Measurements from ENCODE around the gene FXYD3. TPM values are rescaled to one million over a fixed set of nuclear protein-coding genes. Genes with fewer than 3 reads are reported as not detected.

FXYD3 gene
- total and polyA plus RNA-seq, 5 donors from 2014 or later = not detected

DNA sequence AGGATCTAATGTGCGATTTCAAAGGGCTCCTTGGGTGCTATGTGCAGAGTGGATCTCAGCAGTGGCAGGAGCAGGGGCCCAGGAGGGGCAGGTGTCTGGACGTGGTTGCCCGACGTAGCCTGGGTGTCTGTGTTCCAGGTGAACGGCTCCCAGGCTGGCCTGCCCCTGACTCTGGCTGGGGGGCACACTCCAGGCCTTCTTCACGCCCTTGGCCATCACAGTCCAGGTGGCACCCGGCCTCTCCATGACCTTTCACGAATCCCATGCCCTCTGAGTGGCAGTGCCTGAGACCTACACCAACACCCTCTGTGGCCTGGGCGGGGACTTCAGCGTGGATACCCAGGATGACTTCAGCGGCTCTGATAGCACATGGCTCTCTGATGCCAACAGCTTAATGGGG, 11.3 kb upstream of the FXYD3 start:
- Mint-ChIP-seq H3K27me3 (no peaks in the 10 kb centered on the region), H3K27ac (no peak overlapping the region), H3K36me3 (no peaks in the 10 kb centered on the region), H3K9me3 (no peaks in the 10 kb centered on the region), H3K4me1 (no peaks in the 10 kb centered on the region), H3K4me3 (no peak overlapping the region)
- H3K9me3 ChIP-seq (ENCODE audit: control insufficient read depth in 2 of 2, low read length in 2 of 2) = no peaks in the 10 kb centered on the region
- H3K27ac ChIP-seq (ENCODE audit: insufficient read depth, low read length, poor library complexity, severe bottlenecking) = no peak overlapping the region
- ATAC-seq (ENCODE audit: low read depth in 2 of 2) (no peak), DNase-seq (no peak)
- no peaks in the 10 kb centered on the region for H3K36me3 ChIP-seq (ENCODE audit: control insufficient read depth, insufficient read depth, low read length)
- H3K4me1 ChIP-seq (ENCODE audit: control insufficient read depth, insufficient read depth, low read length, poor library complexity, severe bottlenecking) = no peaks in the 10 kb centered on the region
- H3K27me3 ChIP-seq (ENCODE audit: control insufficient read depth, insufficient read depth, low read length) = no peaks in the 10 kb centered on the region
- H3K4me3 ChIP-seq (ENCODE audit: low read depth, low read length) = no peak overlapping the region

- H3K36me3 Mint-ChIP-seq = no peaks in the 10 kb centered on the region
- ATAC-seq (ENCODE audit: low read depth in 2 of 2) (no peak), DNase-seq (no peak)
- Histone ChIP-seq H3K36me3 (ENCODE audit: control insufficient read depth, insufficient read depth, low read length) (no peaks in the 10 kb centered on the region), H3K4me3 (ENCODE audit: low read depth, low read length) (no peak overlapping the region), H3K4me1 (ENCODE audit: control insufficient read depth, insufficient read depth, low read length, poor library complexity, severe bottlenecking) (no peaks in the 10 kb centered on the region), H3K9me3 (ENCODE audit: control insufficient read depth in 2 of 2, low read length in 2 of 2) (no peaks in the 10 kb centered on the region), H3K27ac (ENCODE audit: insufficient read depth, low read length, poor library complexity, severe bottlenecking) (no peak overlapping the region), H3K27me3 (ENCODE audit: control insufficient read depth, insufficient read depth, low read length) (no peaks in the 10 kb centered on the region)
- H3K27ac Mint-ChIP-seq = no peak overlapping the region
- no peak overlapping the region for H3K4me3 Mint-ChIP-seq
- H3K27me3 Mint-ChIP-seq = no peaks in the 10 kb centered on the region
- no peaks in the 10 kb centered on the region for H3K9me3 Mint-ChIP-seq
- no peaks in the 10 kb centered on the region for H3K4me1 Mint-ChIP-seq
These were observed 10.6 kb upstream of the FXYD3 start for GRCh38 chr19:35105047-35105410.

- Histone ChIP-seq H3K4me1 (ENCODE audit: control insufficient read depth, insufficient read depth, low read length, poor library complexity, severe bottlenecking) (no peaks in the 10 kb centered on the region), H3K4me3 (ENCODE audit: low read depth, low read length) (no peak overlapping the region), H3K9me3 (ENCODE audit: control insufficient read depth in 2 of 2, low read length in 2 of 2) (no peaks in the 10 kb centered on the region), H3K27me3 (ENCODE audit: control insufficient read depth, insufficient read depth, low read length) (no peaks in the 10 kb centered on the region), H3K36me3 (ENCODE audit: control insufficient read depth, insufficient read depth, low read length) (no peaks in the 10 kb centered on the region), H3K27ac (ENCODE audit: insufficient read depth, low read length, poor library complexity, severe bottlenecking) (no peak overlapping the region)
- H3K36me3 Mint-ChIP-seq = no peaks in the 10 kb centered on the region
- ATAC-seq (ENCODE audit: low read depth in 2 of 2) (no peak), DNase-seq (no peak)
- H3K9me3 Mint-ChIP-seq = no peaks in the 10 kb centered on the region
- H3K4me1 Mint-ChIP-seq = no peaks in the 10 kb centered on the region
- H3K4me3 Mint-ChIP-seq = no peak overlapping the region
- H3K27me3 Mint-ChIP-seq = no peaks in the 10 kb centered on the region
- no peak overlapping the region for H3K27ac Mint-ChIP-seq
These were observed 10.0 kb upstream of the FXYD3 start for GRCh38 chr19:35105411-35106290.

- H3K9me3 ChIP-seq (ENCODE audit: control insufficient read depth in 2 of 2, low read length in 2 of 2) = no peaks in the 10 kb centered on the region
- no peak overlapping the region for H3K4me3 ChIP-seq (ENCODE audit: low read depth, low read length)
- H3K27me3 ChIP-seq (ENCODE audit: control insufficient read depth, insufficient read depth, low read length) = no peaks in the 10 kb centered on the region
- ATAC-seq (ENCODE audit: low read depth in 2 of 2) (no peak), DNase-seq (no peak)
- H3K27ac Mint-ChIP-seq = no peak overlapping the region
- no peaks in the 10 kb centered on the region for H3K9me3 Mint-ChIP-seq
- no peaks in the 10 kb centered on the region for H3K4me1 ChIP-seq (ENCODE audit: control insufficient read depth, insufficient read depth, low read length, poor library complexity, severe bottlenecking)
- no peaks in the 10 kb centered on the region for H3K4me1 Mint-ChIP-seq
- H3K27me3 Mint-ChIP-seq = no peaks in the 10 kb centered on the region
- no peak overlapping the region for H3K4me3 Mint-ChIP-seq
- H3K36me3 Mint-ChIP-seq = no peaks in the 10 kb centered on the region
- no peaks in the 10 kb centered on the region for H3K36me3 ChIP-seq (ENCODE audit: control insufficient read depth, insufficient read depth, low read length)
- no peak overlapping the region for H3K27ac ChIP-seq (ENCODE audit: insufficient read depth, low read length, poor library complexity, severe bottlenecking)
These were observed 9.4 kb upstream of the FXYD3 start for GRCh38 chr19:35106291-35106583.

DNA sequence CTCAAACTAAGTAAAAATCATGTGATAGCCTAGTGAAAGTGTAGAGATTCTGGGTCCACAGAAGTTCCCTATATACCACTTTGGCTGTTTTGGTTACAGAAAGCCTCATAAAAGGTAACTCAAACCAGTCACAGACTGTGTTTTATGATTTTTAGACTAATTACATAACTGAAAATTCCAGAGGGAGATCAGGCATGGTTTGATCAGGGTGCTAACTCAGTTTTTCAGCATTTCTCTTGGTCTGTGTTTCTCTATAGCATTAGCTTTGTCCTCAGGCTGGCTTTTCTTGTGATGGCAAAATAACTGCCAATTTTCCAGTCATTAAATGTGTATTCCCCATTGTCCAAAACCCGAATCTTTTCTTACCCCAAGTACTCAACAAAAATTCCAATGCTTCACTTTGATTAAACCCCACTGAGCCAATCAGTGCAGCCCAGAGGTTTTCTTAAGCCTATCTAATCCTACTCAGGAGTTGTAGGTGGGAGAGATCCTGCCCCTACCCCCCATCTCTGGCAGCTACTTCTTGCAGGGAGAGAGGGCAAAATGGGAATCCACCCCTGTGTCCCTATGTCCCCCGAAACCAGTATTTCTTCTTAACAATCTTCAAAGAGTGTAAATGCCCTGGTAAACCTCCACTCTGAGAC, 8.6 kb upstream of the FXYD3 start:
- Mint-ChIP-seq H3K27ac (no peak overlapping the region), H3K36me3 (no peaks in the 10 kb centered on the region), H3K4me3 (no peak overlapping the region), H3K9me3 (no peaks in the 10 kb centered on the region), H3K4me1 (no peaks in the 10 kb centered on the region), H3K27me3 (peaks cover 4% of the 10 kb centered on the region)
- ATAC-seq (ENCODE audit: low read depth in 2 of 2) = no peak
- Histone ChIP-seq H3K27ac (ENCODE audit: insufficient read depth, low read length, poor library complexity, severe bottlenecking) (no peak overlapping the region), H3K4me1 (ENCODE audit: control insufficient read depth, insufficient read depth, low read length, poor library complexity, severe bottlenecking) (no peaks in the 10 kb centered on the region), H3K4me3 (ENCODE audit: low read depth, low read length) (no peak overlapping the region), H3K36me3 (ENCODE audit: control insufficient read depth, insufficient read depth, low read length) (no peaks in the 10 kb centered on the region), H3K27me3 (ENCODE audit: control insufficient read depth, insufficient read depth, low read length) (no peaks in the 10 kb centered on the region), H3K9me3 (ENCODE audit: control insufficient read depth in 2 of 2, low read length in 2 of 2) (no peaks in the 10 kb centered on the region)
- no peak for DNase-seq

- Histone ChIP-seq H3K9me3 (ENCODE audit: control insufficient read depth in 2 of 2, low read length in 2 of 2) (no peaks in the 10 kb centered on the region), H3K36me3 (ENCODE audit: control insufficient read depth, insufficient read depth, low read length) (no peaks in the 10 kb centered on the region), H3K27ac (ENCODE audit: insufficient read depth, low read length, poor library complexity, severe bottlenecking) (no peak overlapping the region), H3K27me3 (ENCODE audit: control insufficient read depth, insufficient read depth, low read length) (no peaks in the 10 kb centered on the region), H3K4me1 (ENCODE audit: control insufficient read depth, insufficient read depth, low read length, poor library complexity, severe bottlenecking) (no peaks in the 10 kb centered on the region), H3K4me3 (ENCODE audit: low read depth, low read length) (no peak overlapping the region)
- no peaks in the 10 kb centered on the region for H3K9me3 Mint-ChIP-seq
- peaks cover 5% of the 10 kb centered on the region for H3K27me3 Mint-ChIP-seq
- H3K4me3 Mint-ChIP-seq = no peak overlapping the region
- H3K4me1 Mint-ChIP-seq = no peaks in the 10 kb centered on the region
- no peak for ATAC-seq (ENCODE audit: low read depth in 2 of 2)
- H3K27ac Mint-ChIP-seq = no peak overlapping the region
- no peaks in the 10 kb centered on the region for H3K36me3 Mint-ChIP-seq
- DNase-seq = no peak
These were observed 8.1 kb upstream of the FXYD3 start for GRCh38 chr19:35107545-35107944.

DNA sequence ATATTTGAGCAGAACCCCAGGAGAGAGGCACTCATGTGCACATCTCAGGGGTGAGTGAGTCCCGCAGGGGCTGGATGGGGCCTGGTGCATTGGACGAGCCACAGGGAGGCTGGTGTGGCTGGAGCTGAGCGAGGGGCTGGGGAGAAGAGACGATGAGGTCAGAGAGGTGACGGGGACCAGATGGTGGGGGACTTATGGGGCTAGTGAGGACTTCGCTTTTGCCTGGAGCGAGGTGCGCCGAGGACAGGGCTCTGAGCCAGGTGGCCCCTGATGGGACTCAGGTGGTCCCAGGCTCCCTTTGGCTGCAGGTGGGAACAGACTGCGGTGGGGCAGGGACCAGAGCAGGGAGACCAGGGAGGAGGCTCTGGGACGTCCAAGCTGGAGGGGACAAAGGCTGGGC, 6.9 kb upstream of the FXYD3 start:
- H3K4me3 Mint-ChIP-seq = no peak overlapping the region
- H3K36me3 ChIP-seq (ENCODE audit: control insufficient read depth, insufficient read depth, low read length) = no peaks in the 10 kb centered on the region
- no peaks in the 10 kb centered on the region for H3K9me3 ChIP-seq (ENCODE audit: control insufficient read depth in 2 of 2, low read length in 2 of 2)
- ATAC-seq (ENCODE audit: low read depth in 2 of 2) = no peak
- H3K4me1 ChIP-seq (ENCODE audit: control insufficient read depth, insufficient read depth, low read length, poor library complexity, severe bottlenecking) = no peaks in the 10 kb centered on the region
- no peaks in the 10 kb centered on the region for H3K4me1 Mint-ChIP-seq
- H3K27ac ChIP-seq (ENCODE audit: insufficient read depth, low read length, poor library complexity, severe bottlenecking) = no peak overlapping the region
- peaks cover 5% of the 10 kb centered on the region for H3K27me3 Mint-ChIP-seq
- no peaks in the 10 kb centered on the region for H3K36me3 Mint-ChIP-seq
- H3K4me3 ChIP-seq (ENCODE audit: low read depth, low read length) = no peak overlapping the region
- no peak for DNase-seq
- no peaks in the 10 kb centered on the region for H3K27me3 ChIP-seq (ENCODE audit: control insufficient read depth, insufficient read depth, low read length)
- no peaks in the 10 kb centered on the region for H3K9me3 Mint-ChIP-seq
- H3K27ac Mint-ChIP-seq = peak overlapping the region in 1 of 3 donors; percentile 79

Measured in CD4-positive, CD25-positive, alpha-beta regulatory T cell (primary cell).